PC-3 (cell line): ENCODE data around the gene RYR2.

Source experiments
- CTCF ChIP-seq: fragments of 300-600 bp; sonication (generic); conservative IDR thresholded peaks from 2 replicates; pipeline ENCODE4 v1.5.1; 2017; ENCODE audit warnings: antibody characterized with exemption, low read depth, mild to moderate bottlenecking, low read length
- EZH2 ChIP-seq: fragments of 300-600 bp; sonication (generic); IDR thresholded peaks from one replicate; pipeline ENCODE4 v1.6.1; 2017; ENCODE audit warnings: antibody characterized with exemption, mild to moderate bottlenecking, low read length; ENCODE audit not compliant: unreplicated experiment
- EZH2phosphoT487 ChIP-seq: fragments of 300-600 bp; sonication (generic); IDR thresholded peaks from 2 replicates; pipeline ENCODE4 v1.6.1; 2018; ENCODE audit warnings: mild to moderate bottlenecking, antibody characterized with exemption, low read length, borderline replicate concordance

GRCh38 chr1:237201155-237201554 lies 159.2 kb downstream of the RYR2 start:
- no peak for TF ChIP-seq EZH2
- no peak for TF ChIP-seq CTCF
- no peak for TF ChIP-seq EZH2phosphoT487
